GM18909 (cell line): Measurements from ENCODE around the gene LPIN2.

Experiments used
- ATAC-seq: cut with Tn5 transposase; IDR thresholded peaks from one replicate; pipeline ENCODE4 v1.9.1; 2021; ENCODE audit warnings: mild to moderate bottlenecking; ENCODE audit not compliant: unreplicated experiment, poor library complexity

The LPIN2 gene

GRCh38 chr18:2965797-2966196 is 47.1 kb downstream of the LPIN2 start:
- no peak for ATAC-seq

GRCh38 chr18:2964361-2965010 is 48.5 kb downstream of the LPIN2 start:
- ATAC-seq: no peak
